COLO668 (cell line): ENCODE data around the gene MARCHF7.
"Not testable (repeated sequence)": the region's sequence is repeated elsewhere in the genome, so short reads cannot be mapped to it uniquely, and the experiment has no call there.

ENCODE experiments used
- DNase-seq: peaks from one replicate; lab custom pipeline; 2025; ENCODE audit not compliant: unreplicated experiment; lab: John Stamatoyannopoulos, UW

The MARCHF7 gene

GRCh38 chr2:159716409-159716808 is 4.1 kb downstream of the MARCHF7 start:
- DNase-seq, result not testable (repeated sequence)

- no peak for DNase-seq
These were observed 4.6 kb downstream of the MARCHF7 start for GRCh38 chr2:159716857-159717256.

- no peak for DNase-seq
These were observed 8.4 kb downstream of the MARCHF7 start for GRCh38 chr2:159720676-159721075.

GRCh38 chr2:159722580-159722979 is 10.3 kb downstream of the MARCHF7 start:
- no peak for DNase-seq

- not testable (repeated sequence) for DNase-seq
These were observed 12.7 kb downstream of the MARCHF7 start for GRCh38 chr2:159724795-159725572.

- no peak for DNase-seq
These were observed 13.4 kb downstream of the MARCHF7 start for GRCh38 chr2:159725713-159726112.

GRCh38 chr2:159728629-159729028 is 16.3 kb downstream of the MARCHF7 start:
- DNase-seq, result no peak

- no peak for DNase-seq
These were observed 23.3 kb downstream of the MARCHF7 start for GRCh38 chr2:159735648-159736047.

- no peak for DNase-seq
These were observed 23.7 kb downstream of the MARCHF7 start for GRCh38 chr2:159736048-159736447.

GRCh38 chr2:159737292-159737916 is 25.1 kb downstream of the MARCHF7 start:
- DNase-seq, result no peak

- DNase-seq, result no peak
These were observed 25.6 kb downstream of the MARCHF7 start for GRCh38 chr2:159737917-159738296.

- DNase-seq, result no peak
These were observed 26.4 kb downstream of the MARCHF7 start for GRCh38 chr2:159738509-159739390.

- no peak for DNase-seq
These were observed 30.5 kb downstream of the MARCHF7 start for GRCh38 chr2:159742846-159743245.

GRCh38 chr2:159744363-159744762 is 32.1 kb downstream of the MARCHF7 start:
- no peak for DNase-seq

- DNase-seq, result not testable (repeated sequence)
These were observed 32.9 kb downstream of the MARCHF7 start for GRCh38 chr2:159745237-159745636.

GRCh38 chr2:159748089-159748488 is 35.8 kb downstream of the MARCHF7 start:
- no peak for DNase-seq

GRCh38 chr2:159750873-159751272 is 38.6 kb downstream of the MARCHF7 start:
- no peak for DNase-seq

- no peak for DNase-seq
These were observed 41.5 kb downstream of the MARCHF7 start for GRCh38 chr2:159753797-159754196.

- no peak for DNase-seq
These were observed 42.7 kb downstream of the MARCHF7 start for GRCh38 chr2:159755014-159755413.

- DNase-seq, result no peak
These were observed 43.5 kb downstream of the MARCHF7 start for GRCh38 chr2:159755788-159756187.

GRCh38 chr2:159758239-159758638 is 45.9 kb downstream of the MARCHF7 start:
- DNase-seq, result no peak

GRCh38 chr2:159758686-159759085 is 46.4 kb downstream of the MARCHF7 start:
- no peak for DNase-seq
